ENCODE data around the gene CRYZL1.

GRCh38 chr21:33567914-33568313 is 73.6 kb downstream of the CRYZL1 start:
- no peak for TF ChIP-seq EZH2 (IDR thresholded peaks at IDR 0.05; ENCODE audit: borderline replicate concordance, low read length)
- TF ChIP-seq, protein P1, sequence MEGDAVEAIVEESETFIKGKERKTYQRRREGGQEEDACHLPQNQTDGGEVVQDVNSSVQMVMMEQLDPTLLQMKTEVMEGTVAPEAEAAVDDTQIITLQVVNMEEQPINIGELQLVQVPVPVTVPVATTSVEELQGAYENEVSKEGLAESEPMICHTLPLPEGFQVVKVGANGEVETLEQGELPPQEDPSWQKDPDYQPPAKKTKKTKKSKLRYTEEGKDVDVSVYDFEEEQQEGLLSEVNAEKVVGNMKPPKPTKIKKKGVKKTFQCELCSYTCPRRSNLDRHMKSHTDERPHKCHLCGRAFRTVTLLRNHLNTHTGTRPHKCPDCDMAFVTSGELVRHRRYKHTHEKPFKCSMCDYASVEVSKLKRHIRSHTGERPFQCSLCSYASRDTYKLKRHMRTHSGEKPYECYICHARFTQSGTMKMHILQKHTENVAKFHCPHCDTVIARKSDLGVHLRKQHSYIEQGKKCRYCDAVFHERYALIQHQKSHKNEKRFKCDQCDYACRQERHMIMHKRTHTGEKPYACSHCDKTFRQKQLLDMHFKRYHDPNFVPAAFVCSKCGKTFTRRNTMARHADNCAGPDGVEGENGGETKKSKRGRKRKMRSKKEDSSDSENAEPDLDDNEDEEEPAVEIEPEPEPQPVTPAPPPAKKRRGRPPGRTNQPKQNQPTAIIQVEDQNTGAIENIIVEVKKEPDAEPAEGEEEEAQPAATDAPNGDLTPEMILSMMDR (IDR thresholded peaks at IDR 0.05; ENCODE audit: low read length): no peak

All from OCI-LY1 (cell line).